PC-9 (cell line): Measurements from ENCODE around the gene SGIP1. TPM values are rescaled to one million over a fixed set of nuclear protein-coding genes. Genes with fewer than 3 reads are reported as not detected.

Source experiments
- BruUV-seq: library from RNA; stranded (reverse); fragments of 400-500 nt; replicated peaks from 2 replicates; lab custom pipeline; 2021; lab: Mats Ljungman, UMichigan
- CTCF ChIA-PET: fragments of 300-600 bp; sonication (Branson Sonifier 250); formaldehyde crosslinking; loops from one replicate; lab custom pipeline; 2022; ENCODE audit warnings: antibody characterized with exemption; lab: Charles Lee
- POLR2A ChIA-PET: fragments of 300-600 bp; sonication (Branson Sonifier 250); formaldehyde crosslinking; loops from one replicate; lab custom pipeline; 2022; ENCODE audit warnings: antibody characterized with exemption; ENCODE audit not compliant: unreplicated experiment; lab: Charles Lee
- DNase-seq, 2 experiments: peaks; one replicate each; pipeline versions ENCODE4 v3.0.0 to v3.0.0-alpha.2; 2015 to 2022; ENCODE audit warnings: mixed read lengths in 1 of 2
- H2AFZ ChIP-seq: fragments of 200-600 bp; sonication (generic); 2 replicates; pipeline ENCODE4 v1.8.1; 2017; ENCODE audit warnings: antibody characterized with exemption
- H3F3A ChIP-seq: fragments of 200-600 bp; sonication (generic); 2 replicates; pipeline ENCODE4 v1.8.1; 2017; ENCODE audit warnings: antibody characterized with exemption, mild to moderate bottlenecking, low read depth; ENCODE audit not compliant: insufficient read depth
- H3K27ac ChIP-seq: fragments of 200-600 bp; sonication (generic); 2 replicates; pipeline ENCODE4 v1.6.1; 2016; ENCODE audit warnings: mixed run types
- H3K27me3 ChIP-seq: fragments of 200-600 bp; sonication (generic); 2 replicates; pipeline ENCODE4 v1.6.1; 2016; ENCODE audit warnings: low read depth, mixed run types; ENCODE audit not compliant: insufficient read depth
- H3K36me3 ChIP-seq: fragments of 200-600 bp; sonication (generic); 2 replicates; pipeline ENCODE4 v1.6.1; 2016; ENCODE audit warnings: low read depth, mixed run types
- H3K4me1 ChIP-seq: fragments of 200-600 bp; sonication (generic); replicated peaks from 2 replicates; pipeline ENCODE4 v1.6.1; 2016; ENCODE audit warnings: mixed run types; ENCODE audit not compliant: insufficient read depth
- H3K4me2 ChIP-seq: fragments of 200-600 bp; sonication (generic); 2 replicates; pipeline ENCODE4 v1.6.1; 2017; ENCODE audit warnings: mixed run types
- H3K4me3 ChIP-seq: fragments of 200-600 bp; sonication (generic); 2 replicates; pipeline ENCODE4 v1.6.1; 2016; ENCODE audit warnings: mixed run types
- H3K79me2 ChIP-seq: fragments of 200-600 bp; sonication (generic); 2 replicates; pipeline ENCODE4 v1.6.1; 2017; ENCODE audit warnings: low read depth, mixed run types
- H3K9me2 ChIP-seq: fragments of 200-600 bp; sonication (generic); 2 replicates; pipeline ENCODE4 v1.8.1; 2017; ENCODE audit warnings: mild to moderate bottlenecking; ENCODE audit not compliant: insufficient read depth
- H3K9me3 ChIP-seq: fragments of 200-600 bp; sonication (generic); 2 replicates; pipeline ENCODE4 v1.8.1; 2016; ENCODE audit warnings: low read depth; ENCODE audit not compliant: insufficient read depth
- H4K20me1 ChIP-seq: fragments of 200-600 bp; sonication (generic); 2 replicates; pipeline ENCODE4 v1.8.1; 2017; ENCODE audit not compliant: insufficient read depth
- EZH2 ChIP-seq: fragments of 200-600 bp; sonication (generic); IDR thresholded peaks from 2 replicates; pipeline ENCODE4 v1.8.0; 2017; ENCODE audit warnings: antibody characterized with exemption, low read depth
- intact Hi-C: fragments of 100-400 bp; cut with micrococcal nuclease; formaldehyde crosslinking; loops from one replicate; pipeline ENCODE4 v1.10.0; 2022; ENCODE audit not compliant: unreplicated experiment
- total RNA-seq: library from RNA; stranded (reverse); gene quantifications from 2 replicates; pipeline ENCODE4 v1.2.3, GENCODE V29; 2021
- TF ChIP-seq, protein P1 (sequence below): fragments of 200-600 bp; sonication (generic); conservative IDR thresholded peaks from 2 replicates; pipeline ENCODE4 v1.6.1; 2017; ENCODE audit warnings: mixed run types, antibody characterized with exemption, mild to moderate bottlenecking, moderate library complexity

Gene SGIP1
- total RNA-seq, 1 experiment from 2014 or later = not detected

DNA sequence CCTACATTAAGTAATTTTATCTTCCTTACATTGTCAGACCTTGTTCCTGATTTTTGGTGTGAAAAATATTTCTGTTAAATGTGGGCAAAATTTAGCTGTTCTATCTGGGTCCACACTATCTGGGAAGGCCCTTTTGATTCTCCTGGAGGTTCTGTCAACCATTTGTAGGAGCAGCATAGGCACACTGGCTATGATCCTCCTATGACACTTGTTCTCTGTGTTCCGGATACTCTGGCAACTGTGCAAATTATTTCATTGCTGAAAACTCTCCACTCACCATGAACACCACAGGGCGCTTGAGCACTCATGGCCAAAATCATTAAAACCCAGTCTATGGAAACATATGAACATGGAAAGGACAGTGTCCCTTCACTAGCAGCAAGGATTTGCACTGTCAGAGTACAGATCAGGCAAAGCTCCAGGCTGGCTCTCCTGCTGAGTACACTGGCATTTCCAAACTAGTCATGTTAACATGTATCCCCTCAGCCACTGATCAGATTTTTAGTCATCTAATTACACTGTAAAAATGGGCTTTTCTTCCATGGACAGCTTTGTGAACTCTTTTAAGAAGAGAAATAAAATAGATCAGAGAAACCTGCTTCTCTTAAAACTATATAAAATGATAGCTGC is 43.9 kb upstream of the SGIP1 start:
- POLR2A ChIA-PET = no interaction called here
- TF ChIP-seq, protein P1, sequence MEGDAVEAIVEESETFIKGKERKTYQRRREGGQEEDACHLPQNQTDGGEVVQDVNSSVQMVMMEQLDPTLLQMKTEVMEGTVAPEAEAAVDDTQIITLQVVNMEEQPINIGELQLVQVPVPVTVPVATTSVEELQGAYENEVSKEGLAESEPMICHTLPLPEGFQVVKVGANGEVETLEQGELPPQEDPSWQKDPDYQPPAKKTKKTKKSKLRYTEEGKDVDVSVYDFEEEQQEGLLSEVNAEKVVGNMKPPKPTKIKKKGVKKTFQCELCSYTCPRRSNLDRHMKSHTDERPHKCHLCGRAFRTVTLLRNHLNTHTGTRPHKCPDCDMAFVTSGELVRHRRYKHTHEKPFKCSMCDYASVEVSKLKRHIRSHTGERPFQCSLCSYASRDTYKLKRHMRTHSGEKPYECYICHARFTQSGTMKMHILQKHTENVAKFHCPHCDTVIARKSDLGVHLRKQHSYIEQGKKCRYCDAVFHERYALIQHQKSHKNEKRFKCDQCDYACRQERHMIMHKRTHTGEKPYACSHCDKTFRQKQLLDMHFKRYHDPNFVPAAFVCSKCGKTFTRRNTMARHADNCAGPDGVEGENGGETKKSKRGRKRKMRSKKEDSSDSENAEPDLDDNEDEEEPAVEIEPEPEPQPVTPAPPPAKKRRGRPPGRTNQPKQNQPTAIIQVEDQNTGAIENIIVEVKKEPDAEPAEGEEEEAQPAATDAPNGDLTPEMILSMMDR = no peak
- TF ChIP-seq EZH2 = no peak
- Histone ChIP-seq H3F3A (no peaks in the 10 kb centered on the region), H3K27ac (no peak overlapping the region), H3K4me1 (no peaks in the 10 kb centered on the region), H4K20me1 (no peaks in the 10 kb centered on the region), H2AFZ (no peak overlapping the region), H3K79me2 (no peaks in the 10 kb centered on the region), H3K36me3 (no peaks in the 10 kb centered on the region), H3K4me3 (no peak overlapping the region), H3K9me2 (no peaks in the 10 kb centered on the region), H3K4me2 (no peak overlapping the region), H3K9me3 (no peaks in the 10 kb centered on the region), H3K27me3 (no peaks in the 10 kb centered on the region)
- DNase-seq = no peak
- intact Hi-C loops = no loop called here
- CTCF ChIA-PET = no interaction called here
- BruUV-seq = no TSS peak

DNA sequence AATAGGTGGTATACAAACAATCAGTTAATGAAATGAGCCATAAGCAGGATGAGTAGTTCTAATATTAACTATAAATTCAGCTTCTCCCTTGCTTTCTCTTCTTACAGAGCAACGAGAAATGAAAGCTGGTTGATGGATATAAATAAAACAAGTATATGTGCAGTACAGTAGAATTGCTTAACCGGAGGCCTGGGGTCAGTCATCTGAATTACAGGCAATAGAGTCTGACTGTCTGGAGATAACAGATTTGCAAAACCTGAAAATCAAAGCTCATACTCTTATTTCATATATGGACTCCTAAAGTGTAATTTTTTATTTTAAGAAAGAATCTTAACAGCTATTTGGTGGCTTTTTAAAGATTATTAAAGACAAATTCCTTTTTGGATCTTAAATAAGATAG is 43.1 kb upstream of the SGIP1 start:
- Histone ChIP-seq H3K9me3 (no peaks in the 10 kb centered on the region), H3K27me3 (no peaks in the 10 kb centered on the region), H3F3A (no peaks in the 10 kb centered on the region), H3K27ac (no peak overlapping the region), H3K79me2 (no peaks in the 10 kb centered on the region), H3K9me2 (no peaks in the 10 kb centered on the region), H3K4me1 (no peaks in the 10 kb centered on the region), H2AFZ (no peak overlapping the region), H3K4me2 (no peak overlapping the region), H4K20me1 (no peaks in the 10 kb centered on the region), H3K4me3 (no peak overlapping the region), H3K36me3 (no peaks in the 10 kb centered on the region)
- no peak for TF ChIP-seq EZH2
- TF ChIP-seq, protein P1 = no peak
- BruUV-seq = no TSS peak
- ChIA-PET CTCF (no interaction called here), POLR2A (no interaction called here)
- intact Hi-C loops = no loop called here
- no peak for DNase-seq

DNA sequence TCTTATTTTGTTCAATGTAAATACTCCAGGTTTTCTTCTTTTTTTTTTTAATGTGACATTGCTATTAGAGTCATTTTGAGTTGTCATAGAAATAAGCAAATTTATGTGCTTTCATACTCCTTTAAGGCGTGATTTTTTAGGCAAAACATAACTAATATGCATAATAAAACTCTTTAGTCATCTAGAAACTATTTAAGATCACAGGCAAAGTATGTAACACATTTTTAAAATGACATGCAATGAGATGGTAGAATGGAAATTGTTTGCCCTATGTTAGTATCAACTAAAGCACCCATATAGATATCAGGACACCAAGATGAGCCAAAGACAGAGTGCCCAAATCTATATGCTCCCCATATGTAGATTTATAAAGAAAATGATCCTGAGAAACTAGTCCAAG is 41.5 kb upstream of the SGIP1 start:
- intact Hi-C loops = no loop called here
- Histone ChIP-seq H3K9me3 (no peaks in the 10 kb centered on the region), H3K36me3 (no peaks in the 10 kb centered on the region), H3K4me1 (no peaks in the 10 kb centered on the region), H3K79me2 (no peaks in the 10 kb centered on the region), H3F3A (no peaks in the 10 kb centered on the region), H3K4me3 (no peak overlapping the region), H2AFZ (no peak overlapping the region), H3K27ac (no peak overlapping the region), H3K9me2 (no peaks in the 10 kb centered on the region), H3K27me3 (no peaks in the 10 kb centered on the region), H3K4me2 (no peak overlapping the region), H4K20me1 (no peaks in the 10 kb centered on the region)
- no peak for DNase-seq
- ChIA-PET CTCF (no interaction called here), POLR2A (no interaction called here)
- TF ChIP-seq, protein P1 = no peak
- TF ChIP-seq EZH2 = no peak
- BruUV-seq = no TSS peak
